Stimulated activated CD8-positive, alpha-beta memory T cell treated with anti-CD3 and anti-CD28 coated beads, Interleukin-12 subunit alpha, Interleukin-12 subunit beta, amount 100 ng/mL, for 4 hours (primary cell): ENCODE measurements around the gene ADAMTS2.
"Not testable (repeated sequence)": the region's sequence is repeated elsewhere in the genome, so short reads cannot be mapped to it uniquely, and the experiment has no call there.

Source experiments
- DNase-seq: peaks from one replicate; pipeline ENCODE4 v3.0.0-alpha.2; 2020; ENCODE audit warnings: low read depth

Gene ADAMTS2

DNA sequence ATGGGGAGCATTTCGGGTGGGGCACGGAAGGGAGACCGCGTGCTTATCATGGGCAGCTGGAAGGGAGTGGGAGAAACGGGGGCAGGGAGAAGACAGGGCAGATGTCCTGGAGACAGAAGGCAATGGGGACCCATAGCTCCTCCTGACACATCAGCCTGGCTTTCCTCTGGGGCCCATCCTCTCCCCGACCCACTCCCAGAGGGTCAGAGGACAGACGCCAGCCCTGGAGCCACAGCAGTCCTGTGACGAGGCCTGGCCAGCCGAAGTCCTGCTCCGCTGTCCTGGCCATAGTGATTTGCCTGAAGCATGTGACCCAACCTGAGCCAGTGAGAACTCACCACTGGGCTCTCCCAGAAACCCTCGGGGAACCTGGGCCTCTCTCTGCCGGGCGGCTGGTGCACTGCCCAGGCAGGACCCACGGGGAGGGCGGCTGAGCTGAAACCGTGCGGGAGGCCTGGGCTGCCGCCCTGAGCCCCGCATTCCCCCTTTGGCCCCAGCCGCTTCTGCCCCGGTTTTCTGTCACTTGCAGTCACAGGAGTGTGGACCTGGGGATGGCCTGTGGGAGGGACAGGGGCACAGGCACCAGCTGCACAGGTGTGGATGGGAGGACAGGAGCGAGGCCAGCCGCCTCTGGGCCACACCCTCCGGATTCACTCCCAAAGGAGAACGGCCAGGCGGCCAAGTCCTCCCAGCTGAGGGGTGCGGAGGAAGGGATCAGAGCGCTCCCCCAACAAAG is 19.8 kb downstream of the ADAMTS2 start:
- no peak for DNase-seq

DNA sequence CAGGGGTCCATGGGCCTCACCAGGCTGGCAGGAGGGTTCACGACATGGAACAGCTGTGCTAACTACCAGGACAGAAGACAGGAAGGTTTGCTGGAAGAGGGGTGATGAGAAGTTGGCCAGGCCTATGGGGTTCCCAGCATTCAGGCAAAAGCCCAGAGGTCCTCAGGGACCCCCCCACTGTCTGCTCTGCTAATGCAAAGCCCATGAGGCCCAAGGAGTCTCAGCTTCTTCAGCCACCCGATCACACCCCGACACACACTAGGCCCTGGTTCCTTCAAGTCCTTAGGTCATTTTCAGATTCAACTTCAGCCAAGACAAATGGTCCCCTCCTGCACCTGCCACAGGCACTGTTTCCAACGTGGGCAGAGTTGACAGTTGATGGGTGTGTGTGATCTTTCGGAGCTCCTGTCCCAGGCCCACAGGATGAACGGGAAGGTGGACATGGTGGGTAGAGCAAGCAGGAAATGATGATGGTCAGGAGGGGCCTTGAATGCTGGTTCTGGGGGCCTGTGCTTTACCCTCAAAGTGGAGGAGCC is 20.4 kb downstream of the ADAMTS2 start:
- DNase-seq, result no peak

DNA sequence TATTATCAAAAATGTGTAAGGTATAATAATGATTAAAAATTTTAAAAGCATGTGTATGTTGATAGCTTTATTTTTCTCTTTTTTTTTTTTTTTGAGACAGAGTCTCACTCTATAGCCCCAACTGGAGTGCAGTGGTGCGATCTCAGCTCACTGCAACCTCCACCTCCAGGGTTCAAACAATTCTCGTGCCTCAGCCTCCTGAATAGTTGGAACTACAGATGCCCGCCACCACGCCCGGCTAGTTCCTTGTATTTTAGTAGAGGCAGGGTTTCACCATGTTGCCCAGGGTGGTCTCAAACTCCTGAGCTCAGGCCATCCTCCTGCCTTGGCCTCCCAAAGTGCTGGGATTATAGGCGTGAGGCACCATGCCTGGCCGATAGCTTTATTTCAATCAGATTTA is 20.9 kb downstream of the ADAMTS2 start:
- DNase-seq, result not testable (repeated sequence)

GRCh38 chr5:179323026-179323870 is 22.0 kb downstream of the ADAMTS2 start:
- DNase-seq, result no peak

GRCh38 chr5:179322071-179323025 is 22.9 kb downstream of the ADAMTS2 start:
- no peak for DNase-seq

DNA sequence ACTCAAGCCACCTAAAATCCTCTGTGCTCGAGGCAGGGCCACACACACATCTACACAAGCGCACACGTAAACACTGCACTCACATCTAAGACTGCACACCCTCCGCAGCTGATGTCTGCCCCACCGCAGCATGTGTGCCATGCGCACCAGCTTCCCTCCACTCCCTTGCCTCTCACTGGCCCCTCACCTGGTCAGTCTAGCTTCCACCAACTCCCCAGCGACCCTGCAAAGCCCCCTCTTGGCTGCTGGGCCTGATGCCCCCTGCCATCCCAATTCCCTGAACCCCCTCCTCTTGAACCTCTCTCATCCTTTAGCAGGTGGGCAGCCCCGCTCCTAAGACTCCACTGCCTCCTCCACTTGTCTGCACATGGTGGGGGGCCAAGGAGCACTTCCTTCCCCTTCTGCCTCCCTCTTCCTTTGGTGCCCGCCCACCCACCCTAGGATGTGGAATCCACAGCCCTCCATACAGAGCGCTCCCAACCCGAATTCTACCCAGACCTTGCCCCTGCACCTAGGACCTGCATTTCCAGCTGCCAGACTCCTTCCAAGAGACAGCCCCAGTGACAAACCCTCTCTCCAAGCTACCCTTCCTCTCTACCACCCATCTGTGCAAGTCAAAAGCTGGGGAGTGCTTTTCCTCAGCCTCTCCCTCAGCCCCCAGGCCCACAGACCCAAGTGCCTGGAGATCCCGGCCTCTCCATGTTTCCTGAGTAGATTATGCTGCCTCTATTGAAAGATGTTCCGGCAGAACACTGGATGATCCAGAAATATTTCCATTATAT is 23.9 kb downstream of the ADAMTS2 start:
- DNase-seq, result no peak

DNA sequence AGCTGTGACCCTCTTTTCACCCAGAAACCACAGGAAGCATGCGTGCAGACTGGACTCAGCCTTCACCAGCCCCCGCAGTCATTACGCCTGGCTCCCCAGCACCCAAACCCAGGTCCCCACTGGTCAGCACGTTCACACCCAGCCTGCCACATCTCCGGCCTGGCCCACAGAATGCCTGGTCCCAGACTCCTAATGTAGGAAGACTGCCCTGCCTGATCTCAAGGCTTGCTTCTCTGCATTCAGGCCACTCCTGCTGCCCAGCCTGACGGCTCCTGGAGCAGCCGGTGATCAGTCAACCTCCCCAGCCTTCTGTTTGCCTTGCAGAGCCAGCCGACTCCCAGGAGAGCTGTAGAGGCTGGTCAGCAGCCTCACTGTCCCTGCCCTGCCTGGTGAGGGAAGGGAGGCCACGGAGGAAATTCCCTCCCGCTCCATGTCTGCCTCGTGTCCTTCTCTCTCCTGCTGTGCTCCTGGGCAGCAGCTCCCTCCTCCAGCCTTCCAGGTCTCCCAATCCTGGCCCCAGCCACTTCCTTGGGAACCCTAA is 25.4 kb downstream of the ADAMTS2 start:
- DNase-seq, result no peak

DNA sequence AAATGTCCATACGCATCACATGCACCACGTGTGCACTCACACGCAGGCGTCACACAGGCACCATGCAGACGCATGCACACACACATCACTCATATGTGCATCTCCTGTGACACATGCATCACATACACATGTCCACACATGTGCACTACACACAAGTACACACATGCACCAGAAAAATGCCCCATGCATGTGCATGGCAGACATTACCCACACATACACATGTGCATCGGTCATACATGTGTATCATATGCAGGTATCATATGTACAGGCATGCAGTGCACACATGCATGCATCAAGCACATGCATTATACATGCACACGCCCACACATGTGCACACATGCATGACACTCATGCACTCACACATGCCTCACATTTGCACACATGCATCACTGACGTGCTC is 26.1 kb downstream of the ADAMTS2 start:
- no peak for DNase-seq

GRCh38 chr5:179318221-179318955 is 26.9 kb downstream of the ADAMTS2 start:
- DNase-seq, result no peak

DNA sequence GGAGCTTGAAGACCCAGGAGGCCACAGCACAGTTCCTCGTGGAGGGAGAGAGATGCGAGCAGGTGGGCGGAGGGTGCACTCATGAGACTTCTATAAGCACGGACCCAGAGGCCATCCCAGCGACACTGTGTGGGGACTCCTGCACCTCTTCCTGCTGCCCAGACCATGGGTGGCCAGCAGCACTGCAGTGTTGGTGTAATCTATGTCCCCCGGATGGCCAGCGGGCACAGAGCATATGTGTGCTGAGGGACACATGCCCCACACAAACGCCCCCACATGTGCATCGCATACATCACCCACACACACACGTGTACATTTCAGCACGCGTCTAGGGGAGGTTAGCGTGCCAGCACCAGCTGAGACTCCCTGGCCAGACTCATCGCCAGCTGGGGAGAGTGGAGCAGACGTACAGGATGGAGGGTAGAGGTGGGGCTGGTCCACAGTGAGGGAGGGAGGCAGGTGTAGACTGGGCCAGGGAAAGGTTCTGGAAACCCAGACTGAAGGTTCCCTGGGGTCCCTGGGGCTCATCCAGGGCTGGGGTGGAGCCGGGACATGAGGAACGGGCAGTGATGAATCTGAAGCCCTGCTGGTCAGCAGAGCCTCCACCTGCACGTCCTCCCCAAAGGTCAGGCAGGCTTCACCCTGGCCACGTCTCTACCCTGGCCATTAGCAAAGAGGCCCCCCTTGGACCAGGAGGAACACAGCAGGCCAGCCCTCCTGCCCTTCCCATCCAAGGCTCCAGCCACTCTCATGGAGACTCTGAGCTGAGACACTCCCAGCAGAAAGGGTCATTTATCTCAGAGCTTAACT is 27.6 kb downstream of the ADAMTS2 start:
- DNase-seq, result no peak

GRCh38 chr5:179316982-179317381 is 28.3 kb downstream of the ADAMTS2 start:
- DNase-seq, result no peak

DNA sequence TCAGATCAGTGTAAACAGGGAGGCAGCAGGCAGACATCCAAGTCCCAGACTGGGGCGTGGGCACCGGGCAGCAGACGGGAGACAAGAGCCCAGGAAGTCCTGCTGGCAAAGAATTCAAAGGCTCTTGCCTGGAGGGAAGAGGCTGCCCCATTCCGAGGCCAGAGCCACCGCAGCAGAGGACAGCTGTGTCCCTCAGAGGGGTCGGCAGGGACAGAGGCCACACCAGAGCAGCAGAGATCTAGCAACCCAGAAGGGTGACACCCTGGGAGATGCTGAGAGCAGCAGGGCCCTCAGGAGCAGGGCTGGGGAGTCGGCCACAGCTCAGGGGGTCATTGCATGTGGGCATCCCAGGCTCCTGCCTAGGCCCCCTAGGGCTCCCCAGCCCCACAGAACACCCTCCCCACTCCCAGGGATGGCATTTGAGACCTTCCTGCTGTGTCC is 29.1 kb downstream of the ADAMTS2 start:
- DNase-seq, result no peak

DNA sequence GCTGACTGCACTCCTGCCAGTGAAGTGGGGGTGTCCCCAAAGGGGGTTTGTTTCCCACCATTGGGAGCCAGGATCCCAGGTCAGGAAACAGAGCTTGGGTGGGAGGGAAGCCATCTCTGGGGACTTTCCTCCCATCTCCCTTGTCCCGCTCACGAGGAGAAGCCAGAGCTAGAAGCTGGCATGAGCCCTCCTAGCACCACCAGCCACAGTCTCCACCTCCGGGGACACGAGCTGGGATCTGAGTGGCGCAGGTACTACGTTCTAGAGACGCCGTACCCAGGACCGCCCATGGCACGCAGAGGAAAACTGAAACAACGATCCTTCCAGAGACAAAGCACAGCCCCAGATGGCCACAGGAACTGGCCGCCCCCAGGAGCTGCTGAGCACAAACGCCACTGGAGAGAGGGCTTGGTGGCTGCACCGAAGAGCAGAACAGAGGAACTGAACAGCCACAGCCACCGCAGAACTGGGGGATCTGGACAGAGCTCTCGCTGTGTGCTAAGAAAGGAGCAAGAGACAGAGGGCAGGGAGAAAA is 29.8 kb downstream of the ADAMTS2 start:
- no peak for DNase-seq

GRCh38 chr5:179314606-179315355 is 30.5 kb downstream of the ADAMTS2 start:
- no peak for DNase-seq

DNA sequence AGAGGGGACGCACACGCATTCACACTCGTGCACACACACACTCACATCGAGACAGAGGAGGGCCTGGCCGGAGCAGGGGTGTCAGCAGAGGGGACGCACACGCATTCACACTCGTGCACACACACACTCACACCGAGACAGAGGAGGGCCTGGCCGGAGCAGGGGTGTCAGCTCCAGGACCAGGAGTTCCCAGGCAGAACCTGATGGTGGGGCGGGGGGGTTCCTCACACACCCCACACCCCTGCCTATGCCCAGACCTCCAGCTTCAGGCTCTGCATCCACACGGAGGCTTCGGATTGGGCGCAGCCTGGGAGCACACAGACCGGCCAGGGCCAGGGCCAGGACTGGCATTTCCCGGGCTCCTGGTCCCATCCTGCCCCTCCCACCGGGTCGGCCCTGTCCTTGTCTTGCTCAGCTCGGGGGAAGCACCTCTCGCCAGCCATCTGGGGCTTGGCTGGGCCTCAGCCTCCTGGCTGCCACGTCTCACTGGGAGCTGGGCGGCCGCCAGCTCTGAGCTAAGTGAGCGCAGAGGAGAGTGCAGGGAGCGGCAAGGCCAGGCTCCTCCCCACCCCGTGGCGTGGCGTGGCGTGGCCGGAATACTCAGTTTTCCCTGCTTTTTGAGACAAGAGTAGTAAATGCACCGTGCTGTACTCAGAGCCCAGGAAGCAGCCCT is 31.3 kb downstream of the ADAMTS2 start:
- DNase-seq, result no peak

GRCh38 chr5:179312557-179313235 is 32.6 kb downstream of the ADAMTS2 start:
- DNase-seq, result no peak

GRCh38 chr5:179311581-179311980 is 33.7 kb downstream of the ADAMTS2 start:
- DNase-seq, result no peak
